Endothelial cell of umbilical vein (primary cell): ENCODE measurements around the gene RPLP2. TPM values are rescaled to one million over a fixed set of nuclear protein-coding genes. Genes with fewer than 3 reads are reported as not detected.

Source experiments
- BruUV-seq: library from RNA; stranded (reverse); fragments of 400-500 nt; replicated peaks from 2 replicates; lab custom pipeline; 2021; lab: Mats Ljungman, UMichigan
- CTCF ChIA-PET: fragments of 300-600, 350-600 bp; sonication (Branson Sonifier 250); formaldehyde crosslinking; loops from one replicate; lab custom pipeline; 2021; ENCODE audit warnings: antibody characterized with exemption, inconsistent platforms; lab: Charles Lee
- POLR2A ChIA-PET: fragments of 300-600, 350-600 bp; sonication (Branson Sonifier 250); formaldehyde crosslinking; loops from one replicate; lab custom pipeline; 2021; ENCODE audit warnings: antibody characterized with exemption, inconsistent platforms; lab: Charles Lee
- DNase-seq: peaks from one replicate; pipeline ENCODE4 v3.0.0-alpha.2; 2011; ENCODE audit warnings: low read depth, low spot score
- FAIRE-seq: peaks from 2 replicates; lab custom pipeline; 2011; peaks lifted over from hg19 to GRCh38; lab: Jason Lieb, UNC
- H2AFZ ChIP-seq: 2 replicates; pipeline ENCODE4 v1.6.0; 2012; ENCODE audit warnings: low read depth, low read length, control low read depth, inconsistent platforms
- H3K27ac ChIP-seq: 2 replicates; pipeline ENCODE4 v1.5.1; 2011; ENCODE audit warnings: low read depth, mild to moderate bottlenecking, control low read depth, low read length, moderate library complexity; ENCODE audit not compliant: insufficient read depth
- H3K27me3 ChIP-seq, 2 experiments: 2 replicates each; pipeline versions ENCODE4 v1.6.0 to v1.6.1; 2011; ENCODE audit warnings: low read length in 2 of 2, mixed read lengths in 1 of 2; ENCODE audit not compliant: control insufficient read depth in 2 of 2, insufficient read depth in 2 of 2
- H3K36me3 ChIP-seq, 2 experiments: 2 replicates in 1 of 2; 3 replicates in 1 of 2; pipeline ENCODE4 v1.5.1; 2011; ENCODE audit warnings: low read length in 2 of 2, mild to moderate bottlenecking in 1 of 2, moderate library complexity in 1 of 2; ENCODE audit not compliant: control insufficient read depth in 2 of 2, insufficient read depth in 2 of 2; ENCODE audit errors: extremely low read depth in 1 of 2
- H3K4me1 ChIP-seq: 3 replicates; pipeline ENCODE4 v1.5.1; 2011; ENCODE audit warnings: mild to moderate bottlenecking, low read length; ENCODE audit not compliant: control insufficient read depth, insufficient read depth; ENCODE audit errors: extremely low read depth
- H3K4me2 ChIP-seq: 2 replicates; pipeline ENCODE4 v1.6.1; 2011; ENCODE audit warnings: low read length, control low read depth, mixed read lengths; ENCODE audit not compliant: insufficient read depth
- H3K4me3 ChIP-seq, 3 experiments: fragments of 200-600 bp in 1 of 3; sonication (generic), shearing (Covaris generic) in 1 of 3; replicated peaks in 1 of 3; 2 replicates each; pipeline ENCODE4 v1.5.1; 2011 to 2016; ENCODE audit warnings: control low read depth in 3 of 3, low read length in 3 of 3, mild to moderate bottlenecking in 2 of 3, inconsistent platforms in 1 of 3, low read depth in 1 of 3, moderate library complexity in 1 of 3; ENCODE audit not compliant: insufficient read depth in 1 of 3
- H3K79me2 ChIP-seq: 2 replicates; pipeline ENCODE4 v1.6.0; 2012; ENCODE audit warnings: low read length, inconsistent platforms; ENCODE audit not compliant: control insufficient read depth, insufficient read depth
- H3K9ac ChIP-seq: replicated peaks from 2 replicates; pipeline ENCODE3; 2011; ENCODE audit warnings: low read length, control low read depth; ENCODE audit not compliant: insufficient read depth; ENCODE audit errors: extremely low read depth
- H3K9me1 ChIP-seq: replicated peaks from 3 replicates; pipeline ENCODE4 v1.6.0; 2011; ENCODE audit warnings: mild to moderate bottlenecking, low read length; ENCODE audit not compliant: control insufficient read depth, insufficient read depth; ENCODE audit errors: extremely low read depth
- H3K9me3 ChIP-seq: replicated peaks from 2 replicates; pipeline ENCODE4 v1.5.1; 2012; ENCODE audit warnings: low read length, inconsistent platforms; ENCODE audit not compliant: control insufficient read depth, insufficient read depth
- H4K20me1 ChIP-seq: replicated peaks from 2 replicates; pipeline ENCODE3; 2011; ENCODE audit warnings: mild to moderate bottlenecking, low read length; ENCODE audit not compliant: control insufficient read depth, insufficient read depth; ENCODE audit errors: extremely low read depth
- EZH2 ChIP-seq: IDR thresholded peaks from 2 replicates; pipeline ENCODE4 v1.6.1; 2012; ENCODE audit warnings: borderline replicate concordance, low read depth, mild to moderate bottlenecking, moderate library complexity, low read length, inconsistent platforms; ENCODE audit not compliant: severe bottlenecking
- FOS ChIP-seq: IDR thresholded peaks from 2 replicates; pipeline ENCODE4 v1.6.1; 2011; ENCODE audit warnings: mild to moderate bottlenecking, low read length, moderate library complexity, borderline replicate concordance; ENCODE audit not compliant: insufficient read depth
- GATA2 ChIP-seq: IDR thresholded peaks from 2 replicates; pipeline ENCODE4 v1.7.0; 2011; ENCODE audit warnings: low read depth, mild to moderate bottlenecking, moderate library complexity, mixed read lengths, low read length; ENCODE audit not compliant: insufficient read length, insufficient read depth
- JUN ChIP-seq: IDR thresholded peaks from 2 replicates; pipeline ENCODE4 v1.6.1; 2011; ENCODE audit warnings: borderline replicate concordance, low read depth; ENCODE audit not compliant: insufficient read length, insufficient read depth
- MYC ChIP-seq: IDR thresholded peaks from one replicate; pipeline ENCODE4 v1.6.1; 2011; ENCODE audit warnings: mild to moderate bottlenecking, low read depth, low read length
- POLR2A ChIP-seq: IDR thresholded peaks from 2 replicates; pipeline ENCODE4 v1.6.1; 2012; ENCODE audit warnings: low read depth, mild to moderate bottlenecking, control low read depth, low read length
- POLR2AphosphoS5 ChIP-seq: IDR thresholded peaks from 2 replicates; pipeline ENCODE4 v1.6.1; 2012; ENCODE audit warnings: low read depth, mild to moderate bottlenecking, control low read depth, low read length, moderate library complexity; ENCODE audit not compliant: insufficient read depth
- dilution Hi-C: fragments of 300-500 bp; cut with MboI; formaldehyde crosslinking; loops from one replicate; pipeline ENCODE4 v1.15.0; 2019; ENCODE audit warnings: low sequenced_read_pairs; ENCODE audit not compliant: extremely low pct_ligation_motif_present
- intact Hi-C: fragments of 100-400 bp; cut with micrococcal nuclease; formaldehyde crosslinking; loops from one replicate; pipeline ENCODE4 v1.10.0; 2022
- polyA plus RNA-seq, 4 experiments: library from polyadenylated mRNA; depleted of rRNA in 3 of 4; stranded (reverse) in 3 of 4; unstranded in 1 of 4; fragments of >200 nt; gene quantifications; 2 replicates each; pipeline versions ENCODE4 v1.2.1 to v1.2.3, GENCODE V29; 2011 to 2012; ENCODE audit warnings: missing spikeins in 1 of 4
- total RNA-seq: library from RNA; stranded (reverse); gene quantifications from 2 replicates; pipeline ENCODE4 v1.2.3, GENCODE V29; 2021
- TF ChIP-seq, protein P1 (sequence below): IDR thresholded peaks from 2 replicates; pipeline ENCODE4 v1.6.1; 2011; ENCODE audit not compliant: insufficient read depth, insufficient read length
- TF ChIP-seq, protein P2 (sequence below), 2 donors: IDR thresholded peaks; 1 replicate in 1 of 2; 2 replicates in 1 of 2; pipeline ENCODE4 v1.5.1; 2011; ENCODE audit warnings: low read length in 2 of 2, mild to moderate bottlenecking in 2 of 2, moderate library complexity in 2 of 2, control low read depth in 1 of 2, inconsistent platforms in 1 of 2, low read depth in 1 of 2; ENCODE audit not compliant: insufficient read depth in 1 of 2; ENCODE audit errors: extremely low read depth in 1 of 2

The RPLP2 gene
- total and polyA plus RNA-seq, 2 donors (not counting 3 experiments of a cell fraction or from before 2014, with no cell fraction given) = 1,579 to 1,739 TPM

DNA sequence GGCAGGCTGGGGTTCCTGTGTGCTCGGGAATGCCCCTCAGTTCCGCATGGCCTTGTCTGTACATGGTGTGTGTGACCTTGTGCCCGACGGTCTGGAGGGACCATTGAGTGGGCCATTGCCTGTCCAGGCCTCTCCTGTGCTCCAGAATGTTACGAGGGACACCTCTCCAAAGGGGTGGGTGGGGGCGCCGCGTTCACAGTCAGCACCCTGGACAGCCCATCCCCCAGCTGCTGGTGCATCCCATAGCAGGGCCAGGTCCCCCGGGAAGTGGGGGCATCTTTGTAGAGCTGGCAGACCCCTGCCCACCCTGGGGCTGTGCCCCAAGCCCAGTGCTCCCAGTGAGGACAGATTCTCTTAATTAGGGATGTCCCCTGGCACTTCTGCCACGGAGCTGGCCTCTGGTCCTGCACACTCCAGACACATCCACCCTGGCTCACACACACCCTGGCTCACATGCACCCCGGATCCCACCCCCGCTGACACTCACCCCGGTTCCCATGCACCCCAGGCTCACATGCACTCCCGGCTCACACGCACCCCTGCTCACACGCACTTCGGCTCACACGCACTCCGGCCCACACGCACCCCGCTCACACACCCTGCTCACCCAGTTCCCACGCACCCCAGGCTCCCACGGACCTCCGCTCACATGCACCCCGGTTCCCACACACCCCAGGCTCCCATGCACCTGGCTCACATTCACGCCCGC lies 48.4 kb downstream of the RPLP2 start:
- Histone ChIP-seq H3K9me1 (no peaks in the 10 kb centered on the region), H3K36me3 (peaks cover 0 to 2% of the 10 kb centered on the region in 2 experiments), H3K4me3 (no peak overlapping the region), H3K79me2 (no peaks in the 10 kb centered on the region), H3K4me2 (no peak overlapping the region), H4K20me1 (no peaks in the 10 kb centered on the region), H3K27me3 (no peaks in the 10 kb centered on the region), H3K9ac (no peak overlapping the region), H2AFZ (no peak overlapping the region), H3K9me3 (no peaks in the 10 kb centered on the region), H3K27ac (no peak overlapping the region), H3K4me1 (no peaks in the 10 kb centered on the region)
- BruUV-seq = no TSS peak
- FAIRE-seq (no peak), DNase-seq (no peak)
- intact Hi-C loops = no loop called here
- no peak for TF ChIP-seq GATA2
- TF ChIP-seq, protein P1, sequence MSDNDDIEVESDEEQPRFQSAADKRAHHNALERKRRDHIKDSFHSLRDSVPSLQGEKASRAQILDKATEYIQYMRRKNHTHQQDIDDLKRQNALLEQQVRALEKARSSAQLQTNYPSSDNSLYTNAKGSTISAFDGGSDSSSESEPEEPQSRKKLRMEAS = no peak
- TF ChIP-seq JUN = no peak
- TF ChIP-seq MYC = no peak
- TF ChIP-seq FOS = no peak
- no peak for TF ChIP-seq EZH2
- no peak for TF ChIP-seq POLR2AphosphoS5
- TF ChIP-seq, protein P2, sequence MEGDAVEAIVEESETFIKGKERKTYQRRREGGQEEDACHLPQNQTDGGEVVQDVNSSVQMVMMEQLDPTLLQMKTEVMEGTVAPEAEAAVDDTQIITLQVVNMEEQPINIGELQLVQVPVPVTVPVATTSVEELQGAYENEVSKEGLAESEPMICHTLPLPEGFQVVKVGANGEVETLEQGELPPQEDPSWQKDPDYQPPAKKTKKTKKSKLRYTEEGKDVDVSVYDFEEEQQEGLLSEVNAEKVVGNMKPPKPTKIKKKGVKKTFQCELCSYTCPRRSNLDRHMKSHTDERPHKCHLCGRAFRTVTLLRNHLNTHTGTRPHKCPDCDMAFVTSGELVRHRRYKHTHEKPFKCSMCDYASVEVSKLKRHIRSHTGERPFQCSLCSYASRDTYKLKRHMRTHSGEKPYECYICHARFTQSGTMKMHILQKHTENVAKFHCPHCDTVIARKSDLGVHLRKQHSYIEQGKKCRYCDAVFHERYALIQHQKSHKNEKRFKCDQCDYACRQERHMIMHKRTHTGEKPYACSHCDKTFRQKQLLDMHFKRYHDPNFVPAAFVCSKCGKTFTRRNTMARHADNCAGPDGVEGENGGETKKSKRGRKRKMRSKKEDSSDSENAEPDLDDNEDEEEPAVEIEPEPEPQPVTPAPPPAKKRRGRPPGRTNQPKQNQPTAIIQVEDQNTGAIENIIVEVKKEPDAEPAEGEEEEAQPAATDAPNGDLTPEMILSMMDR (IDR thresholded peaks at IDR 0.05; ENCODE audit: extremely low read depth in 1 of 2, insufficient read depth in 1 of 2, low read depth in 1 of 2, low read length in 2 of 2) = no peak
- no peak for TF ChIP-seq POLR2A
- POLR2A ChIA-PET = no interaction called here
- dilution Hi-C loops = no loop called here
- CTCF ChIA-PET = no interaction called here
